ENCODE measurements around the gene SECTM1. TPM values are rescaled to one million over a fixed set of nuclear protein-coding genes. Genes with fewer than 3 reads are reported as not detected.
"Not testable (repeated sequence)": the region's sequence is repeated elsewhere in the genome, so short reads cannot be mapped to it uniquely, and the experiment has no call there.

Gene SECTM1
- total RNA-seq, 4 donors from 2014 or later: 3.3 to 9.5 (median 5.6) TPM

- peaks cover 9 to 14% of the 10 kb centered on the region in 2 donors for H3K4me1 ChIP-seq
- intact Hi-C loops (cut with DNase I; ENCODE audit: low total_unique reads) (no loop called here), in situ Hi-C loops (cut with MboI; ENCODE audit: low sequenced_read_pairs in 4 of 4) (no loop called here)
- peaks cover 45 to 61% (median 56%) of the 10 kb centered on the region in 3 donors for H3K27me3 ChIP-seq
- H3K27ac ChIP-seq: no peak overlapping the region
- H3K9me3 ChIP-seq: no peaks in the 10 kb centered on the region
- ATAC-seq (no peak), DNase-seq (no peak)
- H3K4me3 ChIP-seq: no peak overlapping the region
- TF ChIP-seq POLR2A (IDR thresholded peaks at IDR 0.05) (no peak), CTCF (IDR thresholded peaks at IDR 0.05 in 4 of 5, conservative IDR thresholded peaks at IDR 0.05 in 1 of 5) (no peak)
- no peaks in the 10 kb centered on the region for H3K36me3 ChIP-seq
Observed at GRCh38 chr17:82375359-82376041, 41.9 kb upstream of the SECTM1 start.

DNA sequence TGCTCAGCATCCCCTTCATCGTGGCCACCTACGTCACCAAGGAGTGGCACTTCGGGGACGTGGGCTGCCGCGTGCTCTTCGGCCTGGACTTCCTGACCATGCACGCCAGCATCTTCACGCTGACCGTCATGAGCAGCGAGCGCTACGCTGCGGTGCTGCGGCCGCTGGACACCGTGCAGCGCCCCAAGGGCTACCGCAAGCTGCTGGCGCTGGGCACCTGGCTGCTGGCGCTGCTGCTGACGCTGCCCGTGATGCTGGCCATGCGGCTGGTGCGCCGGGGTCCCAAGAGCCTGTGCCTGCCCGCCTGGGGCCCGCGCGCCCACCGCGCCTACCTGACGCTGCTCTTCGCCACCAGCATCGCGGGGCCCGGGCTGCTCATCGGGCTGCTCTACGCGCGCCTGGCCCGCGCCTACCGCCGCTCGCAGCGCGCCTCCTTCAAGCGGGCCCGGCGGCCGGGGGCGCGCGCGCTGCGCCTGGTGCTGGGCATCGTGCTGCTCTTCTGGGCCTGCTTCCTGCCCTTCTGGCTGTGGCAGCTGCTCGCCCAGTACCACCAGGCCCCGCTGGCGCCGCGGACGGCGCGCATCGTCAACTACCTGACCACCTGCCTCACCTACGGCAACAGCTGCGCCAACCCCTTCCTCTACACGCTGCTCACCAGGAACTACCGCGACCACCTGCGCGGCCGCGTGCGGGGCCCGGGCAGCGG is 41.2 kb upstream of the SECTM1 start:
- H3K36me3 ChIP-seq: no peaks in the 10 kb centered on the region
- in situ Hi-C loops (cut with MboI; ENCODE audit: low sequenced_read_pairs in 4 of 4) (loop anchor here in 1 of 4 donors (25.0 kb wide), 1 partner anchor 388 kb away; the partner anchor contains the start of gene TBCD), intact Hi-C loops (cut with DNase I; ENCODE audit: low total_unique reads) (no loop called here)
- no peak for TF ChIP-seq POLR2A (IDR thresholded peaks at IDR 0.05)
- no peak for TF ChIP-seq CTCF (IDR thresholded peaks at IDR 0.05 in 4 of 5, conservative IDR thresholded peaks at IDR 0.05 in 1 of 5)
- H3K4me1 ChIP-seq: peaks cover 11 to 17% of the 10 kb centered on the region in 2 donors
- DNase-seq (no peak), ATAC-seq (no peak)
- no peak overlapping the region for H3K4me3 ChIP-seq
- peaks cover 47 to 61% (median 56%) of the 10 kb centered on the region in 3 donors for H3K27me3 ChIP-seq
- no peak overlapping the region for H3K27ac ChIP-seq
- no peaks in the 10 kb centered on the region for H3K9me3 ChIP-seq

DNA sequence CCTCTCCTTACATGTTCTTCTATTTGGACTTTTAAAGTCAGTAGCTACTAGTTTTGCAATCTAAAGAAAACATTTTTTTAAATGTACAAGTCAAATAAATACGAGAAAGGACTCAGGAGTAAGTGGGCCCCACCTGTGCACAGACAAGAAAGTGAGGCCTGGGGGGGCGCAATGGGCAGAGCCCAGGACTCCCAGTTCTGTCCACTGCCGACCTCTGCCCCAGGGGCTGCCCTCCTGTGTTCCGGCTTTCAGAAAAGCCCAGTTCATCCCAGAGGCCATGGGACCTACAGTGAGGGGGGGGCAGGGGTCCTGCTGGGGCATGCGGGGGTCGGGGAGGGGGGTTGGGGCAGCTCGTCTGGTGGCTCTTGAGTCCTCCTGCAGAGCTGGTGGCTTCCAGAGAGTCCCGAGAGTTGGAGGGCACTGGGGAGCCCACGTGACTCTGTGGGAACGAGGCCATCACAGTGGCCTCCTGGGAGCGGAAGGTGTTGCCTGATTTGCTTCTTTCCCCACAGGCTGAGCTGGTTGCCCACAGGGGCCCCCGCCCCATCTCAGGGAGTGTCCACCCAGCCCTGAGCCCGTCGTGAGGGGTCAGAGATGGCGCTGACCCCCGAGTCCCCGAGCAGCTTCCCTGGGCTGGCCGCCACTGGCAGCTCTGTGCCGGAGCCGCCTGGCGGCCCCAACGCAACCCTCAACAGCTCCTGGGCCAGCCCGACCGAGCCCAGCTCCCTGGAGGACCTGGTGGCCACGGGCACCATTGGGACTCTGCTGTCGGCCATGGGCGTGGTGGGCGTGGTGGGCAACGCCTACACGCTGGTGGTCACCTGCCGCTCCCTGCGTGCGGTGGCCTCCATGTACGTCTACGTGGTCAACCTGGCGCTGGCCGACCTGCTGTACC is 40.4 kb upstream of the SECTM1 start:
- intact Hi-C loops (cut with DNase I; ENCODE audit: low total_unique reads): no loop called here
- in situ Hi-C loops (cut with MboI; ENCODE audit: low sequenced_read_pairs in 4 of 4): loop anchor here in 1 of 4 donors (25.0 kb wide), 1 partner anchor 388 kb away; the partner anchor contains the start of gene TBCD
- H3K27ac ChIP-seq: no peak overlapping the region
- no peak for ATAC-seq
- no peaks in the 10 kb centered on the region for H3K36me3 ChIP-seq
- peaks cover 47 to 62% (median 53%) of the 10 kb centered on the region in 3 donors for H3K27me3 ChIP-seq
- peaks cover 11 to 17% of the 10 kb centered on the region in 2 donors for H3K4me1 ChIP-seq
- H3K4me3 ChIP-seq: no peak overlapping the region
- H3K9me3 ChIP-seq: no peaks in the 10 kb centered on the region
- TF ChIP-seq POLR2A (IDR thresholded peaks at IDR 0.05) (no peak), CTCF (IDR thresholded peaks at IDR 0.05 in 4 of 5, conservative IDR thresholded peaks at IDR 0.05 in 1 of 5) (no peak)
- no peak for DNase-seq

DNA sequence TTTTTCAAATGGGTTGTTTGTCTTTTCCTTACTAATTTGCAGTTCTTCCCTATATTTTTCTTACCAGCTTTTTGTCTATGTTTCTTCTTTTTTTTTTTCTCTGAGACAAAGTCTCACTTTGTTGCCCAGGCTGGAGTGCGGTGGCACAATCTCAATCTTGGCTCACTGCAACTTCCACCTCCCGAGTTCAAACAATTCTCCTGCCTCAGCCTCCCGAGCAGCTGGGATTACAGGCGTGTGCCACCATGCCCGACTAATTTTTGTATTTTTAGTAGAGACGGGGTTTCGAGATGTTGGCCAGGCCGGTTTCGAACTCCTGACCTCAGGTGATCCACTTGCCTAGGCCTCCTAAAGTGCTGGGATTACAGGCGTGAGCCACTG is 39.5 kb upstream of the SECTM1 start:
- Histone ChIP-seq H3K27me3 (peaks cover 38 to 54% (median 44%) of the 10 kb centered on the region in 3 donors), H3K4me1 (peaks cover 11 to 17% of the 10 kb centered on the region in 2 donors)
- DNase-seq; ATAC-seq; H3K27ac ChIP-seq; intact Hi-C loops (cut with DNase I; ENCODE audit: low total_unique reads); H3K4me3 ChIP-seq; H3K9me3 ChIP-seq; H3K36me3 ChIP-seq: not testable (repeated sequence)
- in situ Hi-C loops (cut with MboI; ENCODE audit: low sequenced_read_pairs in 4 of 4): loop anchor here in 1 of 4 donors (25.0 kb wide), 1 partner anchor 389 kb away; the partner anchor contains the start of gene TBCD

All from gastrocnemius medialis (tissue), 4 donors.